GOT3 (cell line): ENCODE data around the gene ADGRD1.

Experiments used
- DNase-seq: peaks from one replicate; lab custom pipeline; 2025; ENCODE audit warnings: mixed read lengths; lab: John Stamatoyannopoulos, UW

ADGRD1 gene

DNA sequence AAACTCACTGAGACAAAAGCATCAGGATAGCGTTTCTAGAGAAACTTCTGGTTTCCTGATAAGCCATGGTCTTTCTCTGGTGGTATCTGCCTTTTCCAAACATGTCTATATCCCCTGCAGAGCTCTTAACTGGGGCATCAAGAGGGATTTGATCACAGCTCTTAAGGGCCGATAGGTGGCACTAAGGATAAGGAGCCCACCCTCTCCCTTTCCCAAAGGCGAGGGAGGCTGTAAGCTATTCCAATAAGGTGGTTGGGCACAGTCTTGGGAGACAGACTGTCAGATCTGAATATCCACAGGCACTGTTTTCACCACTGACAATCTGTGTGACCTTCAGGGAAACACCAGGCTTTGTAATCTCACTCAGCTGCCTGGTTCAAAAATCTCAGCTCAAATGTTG is 206.0 kb downstream of the ADGRD1 start:
- DNase-seq = no peak

DNA sequence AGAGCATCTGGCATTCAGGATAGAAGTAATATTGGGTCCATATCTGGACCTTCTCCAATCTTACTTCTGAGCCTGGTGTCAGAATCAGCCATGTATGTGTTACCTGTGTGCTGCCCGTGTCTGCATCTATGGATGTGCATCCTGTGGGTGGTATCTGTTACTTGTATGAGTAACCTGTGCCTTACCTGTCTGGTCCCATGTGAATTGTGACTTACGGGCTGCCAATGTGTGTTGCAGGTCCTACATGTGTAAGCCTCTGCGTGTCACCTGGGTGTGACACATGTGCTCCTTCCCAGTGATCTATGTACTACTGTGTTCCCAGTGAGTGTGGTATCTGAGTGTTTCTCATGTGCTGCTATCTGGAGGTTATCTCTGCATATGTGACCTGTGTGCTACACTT is 208.4 kb downstream of the ADGRD1 start:
- DNase-seq = no peak

DNA sequence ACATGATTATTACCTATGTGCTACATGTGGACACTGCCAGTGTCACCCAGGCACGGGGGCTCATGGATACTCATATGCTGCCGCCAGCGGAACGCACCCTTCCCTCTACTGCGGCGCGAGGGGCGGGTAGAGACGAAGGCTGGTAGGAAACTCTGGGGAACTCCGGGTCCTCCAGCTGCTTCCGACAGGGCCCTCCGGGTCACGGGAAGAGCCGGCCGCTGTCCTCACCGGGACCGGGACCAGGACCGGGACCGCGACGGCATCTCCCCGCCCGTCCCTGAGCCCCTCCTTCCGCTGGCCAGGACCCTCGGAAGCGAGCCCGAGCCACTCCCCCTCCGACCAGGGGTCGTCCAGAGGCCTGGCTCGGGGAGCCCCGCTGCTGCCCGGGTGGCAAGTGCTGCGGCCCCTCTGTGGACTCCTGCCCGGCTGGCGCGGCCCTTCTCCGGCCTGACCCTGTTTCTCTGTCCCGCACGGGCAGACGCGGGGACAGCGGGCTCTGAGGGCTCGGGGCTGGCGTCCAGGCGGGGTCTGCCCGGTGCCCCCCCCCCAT is 209.6 kb downstream of the ADGRD1 start:
- no peak for DNase-seq

DNA sequence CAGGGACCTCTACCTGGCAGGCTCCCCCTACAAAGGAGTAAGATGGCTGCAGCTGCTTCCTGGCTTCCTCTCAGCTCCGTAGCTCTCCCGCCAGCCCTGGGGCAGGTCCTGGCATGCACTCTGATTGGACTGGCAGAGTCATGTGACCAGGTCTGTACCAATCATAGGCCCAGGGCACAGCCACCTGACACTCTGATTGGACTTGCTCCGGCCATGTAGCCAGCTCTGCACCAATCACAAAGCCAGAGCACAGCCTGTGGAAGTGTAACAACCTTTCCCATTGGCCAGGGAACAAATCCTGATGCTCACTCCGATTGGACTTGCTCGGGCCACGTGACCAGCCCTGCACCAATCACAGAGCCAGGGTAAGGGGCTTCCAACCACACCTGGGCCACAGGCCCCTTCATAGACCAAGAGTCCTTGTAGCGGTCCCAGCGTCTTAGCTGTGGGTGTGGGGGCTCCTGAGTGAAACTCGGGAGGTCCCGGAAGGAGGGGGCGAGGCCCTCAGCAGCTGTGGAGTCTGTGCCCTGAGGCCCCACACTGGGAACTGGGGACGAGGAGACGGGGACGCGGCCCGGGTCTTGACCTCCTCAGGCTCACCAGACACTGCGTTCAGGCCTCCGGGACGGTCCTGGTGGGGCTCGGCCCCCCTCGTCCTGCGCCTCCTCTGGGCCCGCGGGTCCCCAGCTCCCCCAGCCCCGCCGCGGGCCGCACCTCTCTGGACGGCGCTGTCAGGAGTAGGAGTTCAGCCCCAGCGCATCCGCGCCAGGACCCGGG is 210.6 kb downstream of the ADGRD1 start:
- no peak for DNase-seq

DNA sequence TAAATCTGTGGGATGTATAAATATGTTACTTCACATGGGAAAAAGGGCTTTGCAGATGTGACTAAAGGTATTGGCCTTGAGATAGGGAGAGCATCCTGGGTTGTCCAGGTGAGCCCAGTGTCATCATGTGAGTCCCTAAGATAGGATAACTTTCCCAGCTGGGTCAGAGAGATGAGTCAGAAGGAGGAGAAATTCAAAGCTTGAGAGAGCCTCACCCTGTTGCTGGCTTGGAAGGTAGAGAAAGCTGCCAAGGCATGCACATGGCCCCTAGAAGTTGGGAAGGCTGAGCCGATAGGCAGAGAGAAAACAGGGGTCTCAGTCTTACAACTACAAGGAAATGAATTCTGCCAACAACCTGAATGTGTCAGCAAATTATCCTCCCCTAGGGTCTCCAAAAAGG is 213.0 kb downstream of the ADGRD1 start:
- no peak for DNase-seq

DNA sequence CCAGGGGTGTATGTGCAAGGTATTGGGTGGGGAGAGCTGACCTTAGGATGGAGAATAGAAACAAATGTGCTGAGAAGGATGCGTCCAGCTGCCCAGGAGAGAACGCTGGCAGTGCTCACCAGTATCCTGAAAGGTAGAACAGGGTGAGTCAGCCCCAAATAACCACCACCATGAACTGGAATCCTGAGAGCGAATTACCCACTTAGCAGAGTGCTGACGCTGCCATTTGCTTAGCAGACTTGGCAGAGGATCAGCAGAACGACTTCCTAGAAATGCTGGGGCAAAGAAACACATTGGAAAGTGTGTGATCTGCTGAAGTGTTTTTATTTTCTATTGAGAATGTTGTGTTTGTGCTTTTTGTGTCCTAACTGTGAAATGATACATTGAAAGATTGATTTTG is 213.6 kb downstream of the ADGRD1 start:
- no peak for DNase-seq

DNA sequence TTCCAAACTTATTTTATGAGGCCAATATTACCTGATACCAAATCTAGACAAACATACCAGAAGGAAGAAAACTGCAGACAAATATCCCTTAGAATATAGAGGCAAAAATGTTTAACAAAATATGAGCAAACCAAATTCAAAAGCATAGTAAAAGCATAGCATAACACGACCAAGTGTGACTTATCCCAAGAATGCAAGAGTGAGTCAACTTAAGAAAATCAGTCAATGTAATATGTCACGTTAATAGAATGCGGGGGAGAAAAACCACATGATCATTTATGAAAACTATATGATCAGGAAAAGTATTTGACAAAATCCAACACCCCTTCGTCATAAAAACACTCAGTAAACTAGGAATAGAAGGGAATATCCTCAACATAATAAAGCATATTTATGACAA is 217.3 kb downstream of the ADGRD1 start:
- no peak for DNase-seq

DNA sequence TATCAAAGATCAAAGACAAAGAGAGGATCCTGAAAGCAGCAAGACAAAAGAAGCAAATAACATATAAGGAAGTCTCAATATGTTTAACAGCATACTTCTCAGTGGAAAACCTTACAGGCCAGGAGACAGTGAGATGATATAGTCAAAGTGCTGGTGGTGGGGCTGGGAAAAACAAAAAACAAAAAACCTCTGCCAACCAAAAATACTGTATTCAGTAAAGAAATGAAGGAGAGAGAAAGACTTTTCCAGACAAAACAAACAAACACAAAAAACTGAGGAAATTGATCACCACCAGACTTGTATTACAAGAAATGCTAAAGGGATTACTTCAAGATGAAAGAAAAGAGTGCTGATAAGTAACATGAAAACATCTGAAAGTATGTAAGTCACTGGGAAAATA is 221.2 kb downstream of the ADGRD1 start:
- no peak for DNase-seq

DNA sequence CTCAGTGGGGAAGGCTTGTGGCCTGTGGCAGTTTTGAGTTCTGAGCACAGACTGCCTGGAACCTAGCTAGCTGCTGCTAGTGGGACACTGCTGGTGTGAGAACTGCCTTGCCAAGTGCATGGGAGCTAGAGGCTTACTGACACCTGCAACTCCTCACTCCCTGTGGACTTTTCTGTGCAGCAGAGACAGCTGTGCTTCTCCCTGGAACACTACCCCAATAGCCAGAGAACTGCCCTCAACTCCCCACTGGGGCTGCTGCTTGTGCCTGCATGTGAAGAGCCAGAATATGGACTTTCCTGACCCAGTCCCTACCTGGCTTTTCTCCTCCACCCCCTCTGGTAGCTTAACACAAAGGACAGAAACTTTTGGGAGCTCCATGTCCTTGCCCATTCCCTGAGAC is 222.6 kb downstream of the ADGRD1 start:
- no peak for DNase-seq

DNA sequence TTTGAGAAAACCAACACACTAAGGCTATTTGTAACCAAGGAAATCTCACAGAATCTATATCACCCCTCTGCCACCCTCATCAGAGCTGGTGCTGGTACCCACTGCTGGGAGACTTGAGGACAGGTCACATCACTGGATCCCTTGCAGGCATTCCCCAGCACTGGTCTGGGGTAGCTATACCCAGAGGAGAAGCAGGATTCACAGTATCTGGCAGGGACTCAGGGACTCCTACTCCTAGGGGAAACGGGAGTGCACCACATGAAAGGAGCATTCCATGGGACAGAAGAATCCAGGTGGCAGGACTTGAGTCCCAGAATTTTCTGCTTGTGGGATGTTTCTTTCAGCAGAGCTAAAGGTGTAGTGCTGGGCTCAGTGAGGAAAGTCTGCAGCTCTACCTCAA is 223.2 kb downstream of the ADGRD1 start:
- DNase-seq = no peak

DNA sequence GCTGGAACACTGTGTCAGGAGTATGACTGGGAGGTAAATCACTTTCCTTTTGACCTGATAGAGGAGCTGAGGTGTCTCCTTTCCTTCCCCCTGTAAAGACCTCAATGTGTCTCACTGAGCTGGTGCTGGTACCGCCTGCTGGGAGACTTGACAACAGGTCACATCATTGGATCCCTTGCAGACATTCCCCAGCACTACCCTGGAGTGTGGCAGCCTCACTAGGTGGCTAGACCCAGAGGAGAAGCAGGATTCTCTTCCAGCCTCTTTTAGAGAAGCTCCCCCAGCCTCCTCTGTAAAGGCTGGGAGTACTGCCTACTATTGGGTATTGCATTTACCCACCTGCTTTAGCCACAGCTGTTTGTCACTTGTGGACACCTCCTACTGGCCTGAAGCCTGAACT is 223.9 kb downstream of the ADGRD1 start:
- DNase-seq = no peak

DNA sequence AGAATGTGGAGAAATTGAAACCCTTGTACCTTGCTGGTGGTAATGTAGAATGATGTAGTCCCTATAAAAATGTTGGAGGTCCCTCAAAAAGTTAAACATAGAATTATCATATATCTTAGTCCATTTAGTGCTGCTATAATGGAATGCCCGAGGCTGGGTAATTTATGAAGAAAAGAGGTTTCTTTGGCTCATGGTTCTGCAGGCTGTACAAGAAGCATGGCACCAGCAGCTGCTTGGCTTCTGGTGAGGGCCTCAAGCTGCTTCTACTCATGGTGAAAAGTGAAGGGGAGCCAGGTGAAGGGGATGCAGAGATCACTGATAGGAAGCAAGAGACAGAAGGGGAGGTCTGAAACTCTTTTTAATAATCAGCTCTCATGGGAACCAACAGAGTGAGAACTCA is 233.9 kb downstream of the ADGRD1 start:
- DNase-seq = no peak

DNA sequence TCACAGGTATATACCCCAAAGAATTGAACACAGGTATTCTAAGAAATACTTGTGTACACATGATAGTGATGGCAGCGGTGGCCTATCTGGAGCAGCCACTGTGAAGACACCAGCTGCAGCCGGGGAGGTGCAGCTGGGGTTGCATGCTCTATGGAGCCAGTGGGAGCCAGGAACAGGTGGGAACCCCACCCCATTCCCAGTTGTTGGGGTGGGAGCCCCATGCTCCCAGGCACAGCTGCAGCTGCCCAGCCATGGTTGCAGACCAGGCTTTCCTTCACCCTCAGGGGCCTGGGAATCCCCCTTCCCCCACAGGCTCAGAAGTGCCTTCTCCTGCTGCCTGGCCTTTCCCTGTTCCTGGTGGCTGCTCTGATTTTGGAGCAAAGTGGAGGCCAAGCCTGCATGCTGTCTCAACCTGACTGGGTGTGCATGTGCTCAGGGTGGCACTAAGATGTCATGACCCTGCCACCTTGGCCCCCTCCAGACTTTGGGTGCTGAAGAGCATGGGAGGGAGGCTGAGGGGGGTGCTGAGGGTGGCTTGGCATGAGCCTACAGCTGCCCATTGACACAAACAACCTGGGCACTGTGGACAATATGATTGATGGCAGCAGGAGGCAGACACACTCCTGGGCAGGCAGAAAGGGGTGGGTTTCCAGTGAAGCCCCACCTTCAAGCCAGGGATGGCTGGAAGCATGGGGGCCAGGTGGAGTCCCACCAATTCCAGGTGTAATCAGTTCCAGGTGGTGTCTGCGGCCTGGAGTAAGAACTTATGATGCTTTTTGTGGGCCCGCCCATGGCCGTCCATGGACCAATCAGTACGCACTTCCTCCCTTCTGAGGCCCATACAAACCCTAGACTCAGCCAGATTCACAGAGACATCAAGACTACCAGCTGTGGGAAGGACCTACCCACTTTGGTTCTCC is 234.7 kb downstream of the ADGRD1 start:
- DNase-seq = no peak

DNA sequence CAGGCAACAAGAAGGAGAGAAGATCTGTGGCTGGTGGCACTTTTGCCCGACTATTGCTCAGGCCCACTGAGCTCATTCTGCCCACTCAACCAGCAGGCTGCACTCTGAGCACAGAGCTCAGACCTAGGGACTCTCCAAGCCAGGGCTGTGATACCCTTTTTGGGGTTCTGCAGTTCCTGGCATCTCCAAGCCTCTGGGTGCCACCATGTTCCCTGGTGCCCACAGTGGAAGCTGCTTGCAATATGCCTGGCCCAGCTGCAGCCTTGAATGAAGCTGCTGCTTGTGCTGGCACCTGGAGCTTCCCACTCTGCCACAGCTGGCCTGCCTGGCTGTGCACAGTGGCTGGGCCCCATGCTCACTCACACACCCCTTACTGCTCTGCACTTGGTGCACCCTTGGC is 236.1 kb downstream of the ADGRD1 start:
- no peak for DNase-seq

DNA sequence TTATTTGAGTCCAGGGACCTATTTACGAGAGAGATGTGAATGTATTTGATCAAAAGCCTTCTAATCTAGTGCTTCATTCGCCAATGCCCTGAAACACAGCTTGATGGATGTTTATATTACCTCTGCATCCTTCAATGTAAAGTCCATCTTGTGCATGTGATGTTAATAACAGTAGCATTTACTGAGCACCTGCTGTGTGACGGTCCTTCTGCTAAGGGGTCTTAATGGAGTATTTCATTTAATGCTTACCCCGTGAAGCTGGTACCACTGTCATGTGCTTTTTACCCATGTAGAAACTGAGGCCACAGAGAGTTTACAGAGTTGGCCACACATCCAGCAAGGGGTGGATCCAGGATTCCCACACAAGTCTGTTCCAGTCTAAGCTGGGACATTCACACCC is 237.3 kb downstream of the ADGRD1 start:
- no peak for DNase-seq
